BLaER1 treated with 17β-estradiol and CSF1 and Interleukin-3, amounts not matched to agents 10 nM and 100 nM (cell line): ENCODE data around the gene KIF17.

Experiments used
- H3K27ac ChIP-seq, 11 experiments: shearing (Covaris generic); formaldehyde crosslinking; 2 replicates each; pipeline ENCODE4 v1.8.1; 2022
- H3K27me3 ChIP-seq, 11 experiments: shearing (Covaris generic); formaldehyde crosslinking; 2 replicates each; pipeline ENCODE4 v1.8.1; 2022
- H3K36me3 ChIP-seq, 11 experiments: shearing (Covaris generic); formaldehyde crosslinking; 2 replicates each; pipeline ENCODE4 v1.8.1; 2022
- H3K4me1 ChIP-seq, 10 experiments: shearing (Covaris generic); formaldehyde crosslinking; 2 replicates each; pipeline ENCODE4 v1.8.1; 2022
- H3K4me2 ChIP-seq, 11 experiments: shearing (Covaris generic); formaldehyde crosslinking; 2 replicates each; pipeline ENCODE4 v1.8.1; 2022
- H3K4me3 ChIP-seq, 10 experiments: shearing (Covaris generic); formaldehyde crosslinking; 2 replicates each; pipeline ENCODE4 v1.8.1; 2022
- H3K9ac ChIP-seq, 11 experiments: shearing (Covaris generic); formaldehyde crosslinking; 2 replicates each; pipeline ENCODE4 v1.8.1; 2022
- H3K9me3 ChIP-seq, 11 experiments: shearing (Covaris generic); formaldehyde crosslinking; replicated peaks in 1 of 11; 2 replicates each; pipeline ENCODE4 v1.8.1; 2022
- H4K20me1 ChIP-seq, 11 experiments: shearing (Covaris generic); formaldehyde crosslinking; 2 replicates each; pipeline ENCODE4 v1.8.1; 2022
- Cebpa-rat ChIP-seq, 11 experiments: shearing (Covaris generic); IDR thresholded peaks; 2 replicates each; pipeline ENCODE4 v1.8.1; 2022

KIF17 gene

GRCh38 chr1:20689645-20690056 is 28.2 kb downstream of the KIF17 start:
- Histone ChIP-seq H3K36me3 (no peaks in the 10 kb centered on the region), H3K27ac (no peak overlapping the region), H3K9me3 (no peaks in the 10 kb centered on the region), H3K4me2 (no peak overlapping the region), H4K20me1 (no peaks in the 10 kb centered on the region; a peak in 1 of 22 replicates), H3K9ac (no peak overlapping the region), H3K4me1 (peaks cover 6 to 31% (median 18%) of the 10 kb centered on the region in 10 experiments; a peak in 19 of 20 replicates), H3K27me3 (no peaks in the 10 kb centered on the region), H3K4me3 (no peak overlapping the region)
- TF ChIP-seq Cebpa-rat (IDR thresholded peaks at IDR 0.05), result no peak

GRCh38 chr1:20686883-20687725 is 30.7 kb downstream of the KIF17 start:
- H3K9me3 ChIP-seq, result no peaks in the 10 kb centered on the region
- H3K27ac ChIP-seq, result no peak overlapping the region
- no peak for TF ChIP-seq Cebpa-rat (IDR thresholded peaks at IDR 0.05)
- peaks cover 22 to 45% (median 36%) of the 10 kb centered on the region in 10 experiments for H3K4me1 ChIP-seq
- H4K20me1 ChIP-seq, result peaks cover 0 to 3% (median 0%) of the 10 kb centered on the region in 11 experiments; a peak in 1 of 22 replicates
- H3K27me3 ChIP-seq, result no peaks in the 10 kb centered on the region
- H3K9ac ChIP-seq, result no peak overlapping the region
- no peaks in the 10 kb centered on the region for H3K36me3 ChIP-seq
- H3K4me3 ChIP-seq, result no peak overlapping the region
- H3K4me2 ChIP-seq, result no peak overlapping the region

GRCh38 chr1:20685741-20686140 is 32.1 kb downstream of the KIF17 start:
- Histone ChIP-seq H4K20me1 (peaks cover 0 to 3% (median 0%) of the 10 kb centered on the region in 11 experiments; a peak in 1 of 22 replicates), H3K27ac (no peak overlapping the region), H3K4me2 (peak overlapping the region in 8 of 11 experiments; percentile 17 to 50 (median 33); a peak in 10 of 22 replicates), H3K4me1 (peaks cover 27 to 50% (median 43%) of the 10 kb centered on the region in 10 experiments), H3K27me3 (no peaks in the 10 kb centered on the region), H3K9me3 (no peaks in the 10 kb centered on the region), H3K9ac (no peak overlapping the region), H3K4me3 (no peak overlapping the region), H3K36me3 (no peaks in the 10 kb centered on the region)
- TF ChIP-seq Cebpa-rat (IDR thresholded peaks at IDR 0.05), result no peak

DNA sequence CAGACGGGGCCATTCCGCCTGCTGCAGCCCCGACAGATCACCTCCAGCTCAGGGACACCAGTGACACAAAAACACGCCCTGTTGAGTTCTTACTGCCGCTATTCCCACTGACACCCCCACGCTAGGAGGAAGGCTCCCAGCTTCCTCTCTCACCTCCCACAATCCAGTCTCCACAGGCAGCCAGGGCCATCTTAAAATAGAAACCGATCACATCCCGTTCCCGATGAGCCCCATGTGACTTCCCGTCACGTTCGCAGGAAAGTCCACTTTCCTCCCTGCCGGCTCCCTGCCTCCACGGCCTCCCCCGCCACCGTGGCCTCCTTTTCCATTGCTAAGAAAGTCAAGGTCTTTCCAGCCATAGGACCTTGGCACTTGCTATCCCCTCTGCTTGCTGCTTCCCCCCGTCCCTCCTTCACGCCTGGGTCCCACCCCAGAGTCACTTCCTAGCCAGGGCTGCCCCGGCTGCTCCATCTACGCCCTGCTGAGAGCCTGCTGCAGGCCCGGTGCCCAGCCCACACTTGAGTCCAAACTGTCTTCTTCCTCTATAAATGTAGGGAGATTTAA is 32.6 kb downstream of the KIF17 start:
- H3K4me2 ChIP-seq, result peak overlapping the region in 10 of 11 experiments; percentile 17 to 50 (median 31); a peak in 16 of 22 replicates
- no peak for TF ChIP-seq Cebpa-rat (IDR thresholded peaks at IDR 0.05)
- peaks cover 27 to 51% (median 45%) of the 10 kb centered on the region in 10 experiments for H3K4me1 ChIP-seq
- H3K27me3 ChIP-seq, result no peaks in the 10 kb centered on the region
- no peak overlapping the region for H3K27ac ChIP-seq
- H4K20me1 ChIP-seq, result peaks cover 0 to 3% (median 0%) of the 10 kb centered on the region in 11 experiments; a peak in 1 of 22 replicates
- H3K9me3 ChIP-seq, result no peaks in the 10 kb centered on the region
- H3K9ac ChIP-seq, result no peak overlapping the region
- no peak overlapping the region for H3K4me3 ChIP-seq
- H3K36me3 ChIP-seq, result no peaks in the 10 kb centered on the region

DNA sequence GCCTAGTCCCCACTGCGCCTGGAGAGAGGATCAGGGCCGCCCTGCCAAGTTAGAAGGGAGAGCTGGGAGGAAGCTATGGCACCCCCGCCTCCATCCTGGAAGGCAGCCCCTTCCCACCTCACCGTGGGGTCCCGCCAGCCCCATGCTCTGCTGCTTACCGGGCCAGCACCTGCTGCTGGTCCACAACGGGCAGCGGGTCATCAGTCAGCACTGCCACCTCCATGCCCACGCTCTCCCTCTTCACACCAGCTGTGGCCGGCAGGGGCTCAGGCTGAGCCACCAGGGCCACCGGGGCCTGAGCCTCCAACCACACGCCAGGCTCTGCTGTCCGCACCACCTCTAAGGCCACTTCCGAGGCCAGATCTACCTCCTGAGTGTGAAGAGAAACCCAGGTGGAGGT is 33.2 kb downstream of the KIF17 start:
- peaks cover 0 to 3% (median 0%) of the 10 kb centered on the region in 11 experiments; a peak in 1 of 22 replicates for H4K20me1 ChIP-seq
- H3K36me3 ChIP-seq, result no peaks in the 10 kb centered on the region
- peak overlapping the region in 2 of 11 experiments; percentile 2 to 8; a peak in 2 of 22 replicates for H3K27ac ChIP-seq
- H3K4me1 ChIP-seq, result peaks cover 27 to 57% (median 49%) of the 10 kb centered on the region in 10 experiments
- no peak overlapping the region for H3K4me3 ChIP-seq
- no peak overlapping the region for H3K9ac ChIP-seq
- no peaks in the 10 kb centered on the region for H3K27me3 ChIP-seq
- no peaks in the 10 kb centered on the region for H3K9me3 ChIP-seq
- peak overlapping the region in 9 of 11 experiments; percentile 17 to 50 (median 29); a peak in 9 of 22 replicates for H3K4me2 ChIP-seq
- TF ChIP-seq Cebpa-rat (IDR thresholded peaks at IDR 0.05), result no peak

GRCh38 chr1:20684050-20684620 is 33.7 kb downstream of the KIF17 start:
- Histone ChIP-seq H3K27ac (peak overlapping the region in 2 of 11 experiments; percentile 2 to 8; a peak in 2 of 22 replicates), H3K4me1 (peaks cover 32 to 62% (median 55%) of the 10 kb centered on the region in 10 experiments), H3K9me3 (no peaks in the 10 kb centered on the region), H3K27me3 (no peaks in the 10 kb centered on the region), H3K9ac (no peak overlapping the region), H3K4me3 (no peak overlapping the region), H3K4me2 (peak overlapping the region in 6 of 11 experiments; percentile 48 to 84 (median 75); a peak in 7 of 22 replicates), H3K36me3 (no peaks in the 10 kb centered on the region), H4K20me1 (peaks cover 0 to 3% (median 0%) of the 10 kb centered on the region in 11 experiments; a peak in 1 of 22 replicates)
- TF ChIP-seq Cebpa-rat (IDR thresholded peaks at IDR 0.05), result no peak

DNA sequence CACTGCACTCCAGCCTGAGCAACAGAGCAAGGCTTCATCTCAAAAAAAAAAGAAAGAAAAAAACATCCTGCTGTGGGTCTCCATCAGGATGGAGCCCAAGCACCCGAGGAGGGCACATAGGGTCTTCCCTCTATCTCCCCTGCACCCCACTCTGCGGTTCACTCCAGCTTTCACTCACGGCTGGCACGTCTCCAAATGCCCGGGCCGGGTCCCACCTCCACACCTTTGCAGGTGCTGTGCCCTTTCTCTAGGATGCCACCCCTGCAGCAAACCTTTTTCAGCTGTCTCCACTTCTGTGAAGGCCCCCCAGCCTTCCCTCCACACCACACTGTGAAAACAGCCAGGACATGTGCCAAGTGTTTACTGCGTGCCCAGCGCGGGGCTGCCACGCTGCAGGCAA is 34.2 kb downstream of the KIF17 start:
- H4K20me1 ChIP-seq, result peaks cover 0 to 3% (median 0%) of the 10 kb centered on the region in 11 experiments; a peak in 1 of 22 replicates
- H3K36me3 ChIP-seq, result no peaks in the 10 kb centered on the region
- peaks cover 37 to 67% (median 60%) of the 10 kb centered on the region in 10 experiments for H3K4me1 ChIP-seq
- peak overlapping the region in 7 of 11 experiments; percentile 20 to 87 (median 81); a peak in 9 of 22 replicates for H3K4me2 ChIP-seq
- no peaks in the 10 kb centered on the region for H3K9me3 ChIP-seq
- no peak overlapping the region for H3K9ac ChIP-seq
- H3K4me3 ChIP-seq, result no peak overlapping the region
- no peak for TF ChIP-seq Cebpa-rat (IDR thresholded peaks at IDR 0.05)
- H3K27me3 ChIP-seq, result no peaks in the 10 kb centered on the region
- no peak overlapping the region for H3K27ac ChIP-seq

GRCh38 chr1:20682571-20683236 is 35.1 kb downstream of the KIF17 start:
- Histone ChIP-seq H3K4me3 (peak overlapping the region in 2 of 10 experiments; percentile 4 to 12; a peak in 1 of 20 replicates), H3K27me3 (no peaks in the 10 kb centered on the region), H3K9ac (peak overlapping the region in 6 of 11 experiments; percentile 10 to 56 (median 33); a peak in 5 of 22 replicates), H3K9me3 (peaks cover 4 to 7% (median 6%) of the 10 kb centered on the region in 11 experiments), H3K4me1 (peaks cover 42 to 73% (median 66%) of the 10 kb centered on the region in 10 experiments), H3K27ac (peak overlapping the region in 6 of 11 experiments; percentile 23 to 68 (median 50); a peak in 8 of 22 replicates), H3K4me2 (peak overlapping the region; percentile 69 to 87 (median 82)), H4K20me1 (peaks cover 0 to 3% (median 0%) of the 10 kb centered on the region in 11 experiments; a peak in 1 of 22 replicates), H3K36me3 (no peaks in the 10 kb centered on the region)
- TF ChIP-seq Cebpa-rat (IDR thresholded peaks at IDR 0.05), result no peak
